OCI-LY1 (cell line): ENCODE data around the gene BUD31.
"Not testable (repeated sequence)": the region's sequence is repeated elsewhere in the genome, so short reads cannot be mapped to it uniquely, and the experiment has no call there.

Experiments used
- H2AFZ ChIP-seq: fragments of 200-600 bp; sonication (generic), shearing (Covaris generic); 2 replicates; pipeline ENCODE4 v1.6.0; 2014; ENCODE audit warnings: antibody characterized with exemption, mild to moderate bottlenecking, low read length
- H3F3A ChIP-seq: fragments of 200-600 bp; sonication (generic), shearing (Covaris generic); 2 replicates; pipeline ENCODE4 v1.6.0; 2014; ENCODE audit warnings: mild to moderate bottlenecking, antibody characterized with exemption, low read length, moderate library complexity; ENCODE audit not compliant: insufficient read depth
- H3K27ac ChIP-seq: fragments of 200-600 bp; sonication (generic); 2 replicates; pipeline ENCODE4 v1.5.1; 2014; ENCODE audit warnings: low read length, mixed run types, mild to moderate bottlenecking, low read depth; ENCODE audit not compliant: poor library complexity, severe bottlenecking
- H3K27me3 ChIP-seq: fragments of 200-600 bp; sonication (generic); 2 replicates; pipeline ENCODE4 v1.6.0; 2014; ENCODE audit warnings: antibody characterized with exemption, mild to moderate bottlenecking, low read length, moderate library complexity; ENCODE audit not compliant: insufficient read depth
- H3K36me3 ChIP-seq: fragments of 200-600 bp; sonication (generic); 2 replicates; pipeline ENCODE4 v1.6.1; 2014; ENCODE audit warnings: mild to moderate bottlenecking, antibody characterized with exemption, low read length, moderate library complexity, mixed read lengths; ENCODE audit not compliant: insufficient read depth
- H3K4me1 ChIP-seq: fragments of 200-600 bp; sonication (generic); 2 replicates; pipeline ENCODE4 v1.5.1; 2014; ENCODE audit warnings: mild to moderate bottlenecking, low read length, moderate library complexity; ENCODE audit not compliant: insufficient read depth, severe bottlenecking
- H3K4me2 ChIP-seq: fragments of 200-600 bp; sonication (generic), shearing (Covaris generic); 2 replicates; pipeline ENCODE4 v1.6.1; 2014; ENCODE audit warnings: low read length
- H3K4me3 ChIP-seq: fragments of 200-600 bp; sonication (generic); 2 replicates; pipeline ENCODE4 v1.5.1; 2014; ENCODE audit warnings: low read length, low read depth, mild to moderate bottlenecking, mixed read lengths; ENCODE audit not compliant: poor library complexity, severe bottlenecking
- H3K79me2 ChIP-seq: fragments of 200-600 bp; shearing (Covaris generic); 2 replicates; pipeline ENCODE4 v1.6.1; 2016; ENCODE audit warnings: mixed run types, low read length, mixed read lengths; ENCODE audit not compliant: insufficient read depth
- H3K9ac ChIP-seq: fragments of 200-600 bp; sonication (generic), shearing (Covaris generic); 2 replicates; pipeline ENCODE4 v1.6.1; 2014; ENCODE audit warnings: mild to moderate bottlenecking, low read length, mixed read lengths
- H3K9me2 ChIP-seq: fragments of 200-600 bp; sonication (generic), shearing (Covaris generic); 2 replicates; pipeline ENCODE4 v1.6.1; 2014; ENCODE audit warnings: low read depth, mild to moderate bottlenecking, low read length, mixed read lengths
- H3K9me3 ChIP-seq: fragments of 200-600 bp; shearing (Covaris generic); 2 replicates; pipeline ENCODE4 v1.6.1; 2014; ENCODE audit warnings: low read length, mixed read lengths
- H4K20me1 ChIP-seq: fragments of 200-600 bp; sonication (generic), shearing (Covaris generic); 2 replicates; pipeline ENCODE4 v1.6.0; 2016; ENCODE audit warnings: mild to moderate bottlenecking, low read length; ENCODE audit not compliant: insufficient read depth
- EZH2 ChIP-seq: fragments of 200-600 bp; sonication (generic), shearing (Covaris generic); IDR thresholded peaks from 2 replicates; pipeline ENCODE4 v1.8.0; 2017; ENCODE audit warnings: borderline replicate concordance, mixed run types, mild to moderate bottlenecking, antibody characterized with exemption, low read length, moderate library complexity, mixed read lengths
- TF ChIP-seq, protein P1 (sequence below): fragments of 200-600 bp; sonication (generic), shearing (Covaris generic); IDR thresholded peaks from 2 replicates; pipeline ENCODE4 v1.5.1; 2017; ENCODE audit warnings: mild to moderate bottlenecking, antibody characterized with exemption, low read length, moderate library complexity, mixed read lengths

The BUD31 gene

DNA sequence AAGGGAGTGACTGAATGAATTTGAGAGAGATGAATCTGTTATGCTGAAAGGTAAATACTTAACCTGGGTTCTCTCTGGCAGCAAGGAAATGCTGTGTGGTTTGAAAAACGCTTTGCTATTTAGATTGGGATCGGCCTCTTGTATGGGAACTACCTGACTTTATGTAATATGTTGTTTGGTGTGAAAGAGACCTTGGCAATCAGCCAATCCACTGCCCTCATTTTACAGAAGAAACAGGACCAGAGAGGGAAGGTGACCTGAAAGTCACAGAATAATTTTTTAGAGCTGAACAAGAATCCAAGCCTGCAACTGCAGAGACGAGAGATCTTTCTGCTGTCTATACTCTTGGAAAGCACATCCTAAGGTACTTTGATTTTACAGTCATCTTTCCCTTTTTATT is 1.0 kb downstream of the BUD31 start:
- Histone ChIP-seq H3K27ac (no peak overlapping the region), H3K4me3 (peak overlapping the region; percentile 79), H4K20me1 (no peaks in the 10 kb centered on the region), H3K4me1 (peaks cover 32% of the 10 kb centered on the region), H3F3A (no peaks in the 10 kb centered on the region), H3K79me2 (peaks cover 52% of the 10 kb centered on the region), H3K9me2 (no peaks in the 10 kb centered on the region), H3K9me3 (no peaks in the 10 kb centered on the region), H3K9ac (peak overlapping the region; percentile 86), H3K27me3 (no peaks in the 10 kb centered on the region), H2AFZ (no peak overlapping the region), H3K4me2 (peak overlapping the region; percentile 79), H3K36me3 (peaks cover 46% of the 10 kb centered on the region)
- TF ChIP-seq EZH2, result no peak
- TF ChIP-seq, protein P1, sequence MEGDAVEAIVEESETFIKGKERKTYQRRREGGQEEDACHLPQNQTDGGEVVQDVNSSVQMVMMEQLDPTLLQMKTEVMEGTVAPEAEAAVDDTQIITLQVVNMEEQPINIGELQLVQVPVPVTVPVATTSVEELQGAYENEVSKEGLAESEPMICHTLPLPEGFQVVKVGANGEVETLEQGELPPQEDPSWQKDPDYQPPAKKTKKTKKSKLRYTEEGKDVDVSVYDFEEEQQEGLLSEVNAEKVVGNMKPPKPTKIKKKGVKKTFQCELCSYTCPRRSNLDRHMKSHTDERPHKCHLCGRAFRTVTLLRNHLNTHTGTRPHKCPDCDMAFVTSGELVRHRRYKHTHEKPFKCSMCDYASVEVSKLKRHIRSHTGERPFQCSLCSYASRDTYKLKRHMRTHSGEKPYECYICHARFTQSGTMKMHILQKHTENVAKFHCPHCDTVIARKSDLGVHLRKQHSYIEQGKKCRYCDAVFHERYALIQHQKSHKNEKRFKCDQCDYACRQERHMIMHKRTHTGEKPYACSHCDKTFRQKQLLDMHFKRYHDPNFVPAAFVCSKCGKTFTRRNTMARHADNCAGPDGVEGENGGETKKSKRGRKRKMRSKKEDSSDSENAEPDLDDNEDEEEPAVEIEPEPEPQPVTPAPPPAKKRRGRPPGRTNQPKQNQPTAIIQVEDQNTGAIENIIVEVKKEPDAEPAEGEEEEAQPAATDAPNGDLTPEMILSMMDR, result no peak

DNA sequence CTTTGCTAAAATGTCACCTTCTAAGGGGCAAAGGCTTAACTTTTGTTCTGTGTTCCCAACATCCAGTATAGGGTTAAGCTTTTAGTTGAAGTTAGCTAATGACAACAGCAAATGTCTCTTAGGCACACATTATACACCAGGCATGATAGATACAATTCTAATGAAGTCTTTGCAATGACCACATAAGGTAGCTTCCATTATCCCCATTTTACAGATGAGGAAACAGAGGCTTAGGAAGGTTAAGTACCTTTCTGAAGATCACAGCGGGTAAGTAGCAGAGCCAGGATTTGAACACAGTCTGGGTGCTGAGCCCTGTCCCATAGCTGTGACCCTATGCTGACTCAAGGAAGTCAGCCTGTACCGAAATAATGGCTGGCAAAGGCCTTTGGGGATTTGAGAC is 1.9 kb downstream of the BUD31 start:
- H3K4me2 ChIP-seq, result peak overlapping the region; percentile 6; the same call in 1 of the 2 replicates
- TF ChIP-seq, protein P1, result no peak
- TF ChIP-seq EZH2, result no peak
- peaks cover 32% of the 10 kb centered on the region for H3K4me1 ChIP-seq
- no peaks in the 10 kb centered on the region for H3K9me2 ChIP-seq
- no peaks in the 10 kb centered on the region for H3K27me3 ChIP-seq
- H3K4me3 ChIP-seq, result no peak overlapping the region
- peaks cover 50% of the 10 kb centered on the region for H3K79me2 ChIP-seq
- no peaks in the 10 kb centered on the region for H3F3A ChIP-seq
- H4K20me1 ChIP-seq, result no peaks in the 10 kb centered on the region
- no peaks in the 10 kb centered on the region for H3K9me3 ChIP-seq
- no peak overlapping the region for H2AFZ ChIP-seq
- peaks cover 49% of the 10 kb centered on the region for H3K36me3 ChIP-seq
- no peak overlapping the region for H3K27ac ChIP-seq
- H3K9ac ChIP-seq, result no peak overlapping the region

DNA sequence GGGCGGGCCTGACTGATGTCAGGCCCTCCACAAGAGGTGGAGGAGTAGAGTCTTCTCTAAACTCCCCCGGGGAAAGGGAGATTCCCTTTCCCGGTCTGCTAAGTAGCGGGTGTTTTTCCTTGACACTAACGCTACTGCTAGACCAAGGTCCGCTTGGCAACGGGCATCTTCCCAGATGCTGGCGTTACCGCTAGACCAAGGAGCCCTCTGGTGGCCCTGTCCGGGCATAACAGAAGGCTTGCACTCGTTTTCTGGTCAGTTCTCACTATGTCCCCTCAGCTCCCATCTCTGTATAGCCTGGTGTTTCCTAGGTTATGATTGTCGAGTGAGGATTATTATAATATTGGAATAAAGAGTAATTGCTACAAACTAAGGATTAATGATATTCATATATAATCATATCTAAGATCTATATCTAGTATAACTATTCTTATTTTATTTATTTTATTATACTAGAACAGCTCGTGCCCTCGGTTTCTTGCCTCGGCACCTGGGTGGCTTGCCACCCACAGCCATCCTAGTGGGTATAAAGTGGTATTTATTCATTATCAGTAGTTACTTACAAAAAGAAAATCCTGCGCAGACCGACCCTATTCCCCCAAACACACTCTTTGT is 6.9 kb downstream of the BUD31 start:
- not testable (repeated sequence) for H3K79me2 ChIP-seq, H3K9ac ChIP-seq, H3K9me3 ChIP-seq, H3K4me1 ChIP-seq, H3K27me3 ChIP-seq, H3F3A ChIP-seq, H3K4me3 ChIP-seq, H4K20me1 ChIP-seq, H3K27ac ChIP-seq, H3K9me2 ChIP-seq, H2AFZ ChIP-seq, H3K4me2 ChIP-seq
- TF ChIP-seq, protein P1, result peak; percentile 67
- H3K36me3 ChIP-seq, result peaks cover 90% of the 10 kb centered on the region
